Pulmonary artery endothelial cell (primary cell): ENCODE results near the gene LRRC23. TPM values are rescaled to one million over a fixed set of nuclear protein-coding genes. Genes with fewer than 3 reads are reported as not detected.

Experiments used
- DNase-seq: peaks from one replicate; pipeline ENCODE4 v3.0.0-alpha.2; 2011; ENCODE audit warnings: low read depth, low spot score
- total RNA-seq: library from RNA; depleted of rRNA; stranded (reverse); fragments of >200 nt; gene quantifications from 2 replicates; pipeline ENCODE4 v1.2.3, GENCODE V29; 2014

The LRRC23 gene
- total RNA-seq, 1 donor from 2014 or later: 4.4 TPM

- no peak for DNase-seq
Observed at GRCh38 chr12:6925540-6926279, 21.1 kb downstream of the LRRC23 start.

GRCh38 chr12:6927379-6928021 lies 22.9 kb downstream of the LRRC23 start, which contains the start of gene ATN1:
Gene ATN1, plus strand, starts transcription at chr12:6927959. Its CDS starts 6,043 bp downstream, at chr12:6934002.
- DNase-seq: no peak

- DNase-seq: no peak
Observed at GRCh38 chr12:6928022-6928702, 23.5 kb downstream of the LRRC23 start.

GRCh38 chr12:6928703-6929407 lies 24.2 kb downstream of the LRRC23 start:
- DNase-seq: no peak

GRCh38 chr12:6929466-6930452 lies 25.1 kb downstream of the LRRC23 start:
- DNase-seq: no peak

GRCh38 chr12:6932766-6933165 lies 28.1 kb downstream of the LRRC23 start:
- no peak for DNase-seq

GRCh38 chr12:6934110-6934509 lies 29.5 kb downstream of the LRRC23 start:
- DNase-seq: no peak

- DNase-seq: no peak
Observed at GRCh38 chr12:6935371-6936193, 31.0 kb downstream of the LRRC23 start.

- DNase-seq: no peak
Observed at GRCh38 chr12:6936194-6936635, 31.6 kb downstream of the LRRC23 start.

- DNase-seq: no peak
Observed at GRCh38 chr12:6936636-6937480, 32.2 kb downstream of the LRRC23 start.

- peak; percentile 85 for DNase-seq
Observed at GRCh38 chr12:6937481-6938352, 33.1 kb downstream of the LRRC23 start.

GRCh38 chr12:6938353-6939190 lies 34.0 kb downstream of the LRRC23 start:
- DNase-seq: no peak

- DNase-seq: no peak
Observed at GRCh38 chr12:6939191-6939540, 34.5 kb downstream of the LRRC23 start.

- no peak for DNase-seq
Observed at GRCh38 chr12:6941267-6941666, 36.6 kb downstream of the LRRC23 start.

- no peak for DNase-seq
Observed at GRCh38 chr12:6941782-6942181, 37.2 kb downstream of the LRRC23 start.

- no peak for DNase-seq
Observed at GRCh38 chr12:6942331-6942665, 37.7 kb downstream of the LRRC23 start.

- DNase-seq: peak; percentile 85
Observed at GRCh38 chr12:6943389-6943721, 38.7 kb downstream of the LRRC23 start.
